Activated CD8-positive, alpha-beta memory T cell treated with anti-CD3 and anti-CD28 coated beads, Interleukin-2, amount 50 U/mL, for 48 hours (primary cell): ENCODE measurements around the gene SOWAHC.
"Not testable (repeated sequence)": the region's sequence is repeated elsewhere in the genome, so short reads cannot be mapped to it uniquely, and the experiment has no call there.

ENCODE experiments used
- DNase-seq: peaks from one replicate; pipeline ENCODE4 v3.0.0-alpha.2; 2020

The SOWAHC gene

DNA sequence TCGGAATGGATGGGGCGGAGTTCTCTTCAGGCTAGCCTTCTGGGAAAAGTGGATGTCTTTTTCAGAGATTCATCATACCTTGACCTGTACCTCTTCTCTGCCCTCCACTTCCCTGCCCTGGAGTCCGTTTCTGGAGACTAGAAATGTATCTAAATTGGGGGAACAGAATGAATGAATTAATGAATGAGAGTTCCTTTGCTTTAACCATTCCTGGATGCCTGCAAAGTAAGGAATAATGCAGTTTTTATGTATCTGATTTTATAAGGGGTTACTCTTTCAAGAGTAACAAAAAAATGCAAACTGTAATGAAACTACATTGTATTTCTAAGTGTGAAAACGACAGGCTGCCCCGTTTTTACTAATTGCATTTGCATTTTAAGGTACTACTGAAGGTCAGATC is 2.0 kb downstream of the SOWAHC start:
- no peak for DNase-seq

DNA sequence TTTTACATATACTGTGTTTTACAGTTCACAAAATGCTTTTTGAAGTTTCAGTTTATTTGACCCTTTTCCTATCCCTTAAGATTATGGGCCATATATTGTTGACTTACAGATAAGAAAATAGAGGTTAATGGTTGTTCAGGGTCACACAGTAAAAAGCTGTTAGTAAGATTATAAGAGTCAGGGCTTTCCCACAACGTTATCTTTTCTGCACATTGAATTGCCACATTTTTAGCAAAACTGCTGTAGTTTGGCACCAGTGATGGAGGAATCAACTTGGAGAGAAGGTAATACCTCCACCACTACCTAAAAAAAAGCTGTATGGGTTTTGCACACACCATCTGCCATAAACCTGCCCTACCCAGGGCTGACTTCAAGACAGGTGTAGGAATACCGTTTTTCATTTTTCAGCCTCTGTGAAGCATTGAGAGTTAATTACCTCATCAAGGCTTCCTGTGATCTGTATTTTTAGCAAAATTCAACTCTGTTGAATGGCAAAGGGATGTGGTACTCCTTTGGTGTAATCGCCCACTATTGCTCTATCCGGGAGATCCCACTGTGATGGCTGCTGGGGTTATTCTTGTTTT is 5.0 kb downstream of the SOWAHC start:
- DNase-seq: no peak

DNA sequence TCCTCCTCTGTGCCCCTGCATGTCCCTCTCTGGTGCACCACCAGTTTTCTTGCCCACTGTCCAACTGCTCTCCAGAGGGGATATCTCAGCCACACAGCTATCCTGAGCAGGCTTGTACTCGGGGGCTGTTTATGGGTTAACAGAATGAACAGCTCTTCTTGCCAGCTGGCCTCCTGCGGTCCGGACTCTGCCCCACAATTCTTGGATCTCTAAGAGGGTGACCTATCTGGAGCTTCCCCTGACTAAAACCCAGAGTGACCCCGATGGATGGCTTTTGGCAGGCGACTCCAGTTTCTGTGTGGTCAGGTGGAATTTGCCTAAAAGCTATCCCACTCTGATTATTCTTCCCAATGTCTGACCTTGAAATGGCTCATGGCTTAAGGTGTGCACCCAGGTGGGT is 9.1 kb downstream of the SOWAHC start:
- no peak for DNase-seq

DNA sequence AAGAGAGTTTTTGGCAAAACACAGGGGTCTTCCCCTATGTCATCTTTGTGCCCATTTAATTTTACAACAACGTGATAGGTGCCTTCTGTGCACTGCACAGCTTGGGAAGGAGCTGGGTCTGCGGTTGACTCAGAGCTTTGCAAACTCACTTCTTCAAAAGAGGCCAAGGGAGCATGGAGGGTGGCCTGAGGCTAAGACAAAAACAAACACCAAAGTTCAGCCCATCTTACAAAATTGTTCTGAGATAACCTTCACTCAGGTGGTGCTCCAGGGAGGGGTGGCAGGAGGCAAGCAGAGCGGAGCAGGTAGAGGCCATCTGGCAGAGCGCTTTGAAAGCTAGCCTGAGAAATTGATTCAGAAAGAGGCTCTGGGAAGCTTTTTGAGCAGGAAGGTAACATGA is 9.8 kb downstream of the SOWAHC start:
- DNase-seq: no peak

DNA sequence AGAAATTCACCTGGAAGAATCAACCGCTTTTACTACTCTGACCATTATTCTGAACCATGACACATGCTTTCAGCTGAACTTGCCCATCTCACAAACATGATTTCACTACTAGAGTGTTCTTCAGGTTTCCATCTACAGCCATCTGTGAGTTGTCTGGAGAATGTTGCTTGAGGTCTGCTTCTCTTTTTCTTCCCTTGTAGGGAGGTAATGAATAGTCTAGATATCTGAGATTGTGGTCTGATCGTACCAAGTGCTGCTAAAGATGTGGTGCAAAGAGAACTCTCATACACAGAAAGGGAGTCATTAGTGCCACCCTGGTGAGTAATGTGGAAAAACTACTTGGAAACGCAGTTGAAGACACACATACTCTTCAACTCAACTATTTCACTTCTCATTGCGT is 10.2 kb downstream of the SOWAHC start:
- no peak for DNase-seq

DNA sequence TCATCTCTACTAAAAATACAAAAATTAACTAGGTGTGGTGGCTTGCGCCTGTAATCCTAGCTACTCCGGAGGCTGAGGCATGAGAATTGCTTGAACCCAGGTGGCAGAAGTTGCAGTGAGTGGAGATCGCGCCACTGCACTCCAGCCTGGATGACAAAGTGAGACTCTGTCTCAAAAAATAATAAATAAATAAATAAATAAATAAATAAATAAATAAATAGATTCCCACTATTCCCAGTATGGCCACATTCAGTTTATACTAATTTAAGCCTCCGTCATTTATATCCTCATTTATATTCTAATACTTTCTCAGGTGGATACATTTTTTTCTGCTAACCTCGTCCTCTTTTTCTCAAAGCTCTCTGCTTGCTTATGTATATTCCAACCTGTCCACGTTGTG is 14.2 kb downstream of the SOWAHC start:
- DNase-seq: not testable (repeated sequence)

DNA sequence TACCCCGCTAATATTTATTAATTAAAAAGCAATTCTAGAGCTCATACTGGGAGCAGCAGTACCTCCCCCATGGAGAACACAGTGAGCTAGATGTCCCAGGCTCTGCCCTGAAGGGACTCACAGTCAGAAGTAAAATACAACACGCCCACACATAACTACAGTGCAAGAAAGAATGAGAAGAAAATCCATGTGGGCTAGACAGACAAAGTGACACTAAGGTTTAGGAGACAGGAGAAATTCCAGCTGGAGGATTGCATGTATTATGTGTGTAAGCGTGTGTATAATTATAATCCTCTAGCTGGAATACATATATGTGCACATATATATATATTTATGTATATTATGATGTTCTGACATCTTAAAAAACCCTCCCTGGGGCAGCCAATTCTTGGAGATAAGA is 15.7 kb downstream of the SOWAHC start:
- no peak for DNase-seq

DNA sequence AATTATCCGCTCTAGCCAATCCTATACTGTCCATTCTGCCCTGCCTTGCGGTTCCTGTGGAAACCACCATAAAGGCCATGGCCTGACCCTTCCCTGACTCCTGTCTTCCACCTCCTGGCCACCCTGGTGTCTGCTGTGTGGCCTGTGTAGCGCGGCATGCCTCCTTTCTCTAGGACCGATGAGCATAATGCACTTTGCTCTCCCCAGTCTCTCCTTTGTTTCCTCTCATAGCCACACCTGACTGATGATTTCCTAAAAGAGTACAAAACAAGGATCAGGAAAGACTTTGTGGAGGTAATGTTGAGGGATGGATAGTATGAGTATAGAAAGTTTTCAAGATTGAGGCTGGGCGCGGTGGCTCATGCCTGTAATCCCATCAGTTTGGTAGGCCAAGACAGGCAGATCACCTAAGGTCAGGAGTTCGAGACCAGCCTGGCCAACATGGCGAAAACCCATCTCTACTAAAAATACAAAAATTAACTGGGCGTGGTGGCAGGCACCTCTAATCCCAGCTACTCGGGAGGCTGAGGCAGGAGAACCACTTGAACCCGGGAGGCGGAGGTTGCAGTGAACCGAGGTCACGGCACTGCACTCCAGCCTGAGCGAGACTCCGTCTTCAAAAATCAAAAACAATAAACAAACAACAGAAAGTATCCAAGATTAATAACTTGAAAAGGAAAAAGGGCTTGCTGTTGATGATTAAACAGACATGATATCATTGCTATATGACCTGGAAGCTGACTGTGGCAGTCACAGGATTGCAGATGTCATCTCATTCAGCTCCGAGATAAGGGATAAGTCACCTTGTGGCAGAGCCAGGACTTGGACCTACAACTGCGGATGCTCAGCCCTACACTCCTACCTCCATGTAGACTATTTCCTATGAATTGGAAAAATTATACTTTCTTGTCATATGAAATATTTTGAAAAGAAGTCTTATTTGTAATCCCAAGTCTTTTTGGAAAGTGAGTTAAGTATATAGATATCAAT is 16.6 kb downstream of the SOWAHC start:
- DNase-seq: no peak

DNA sequence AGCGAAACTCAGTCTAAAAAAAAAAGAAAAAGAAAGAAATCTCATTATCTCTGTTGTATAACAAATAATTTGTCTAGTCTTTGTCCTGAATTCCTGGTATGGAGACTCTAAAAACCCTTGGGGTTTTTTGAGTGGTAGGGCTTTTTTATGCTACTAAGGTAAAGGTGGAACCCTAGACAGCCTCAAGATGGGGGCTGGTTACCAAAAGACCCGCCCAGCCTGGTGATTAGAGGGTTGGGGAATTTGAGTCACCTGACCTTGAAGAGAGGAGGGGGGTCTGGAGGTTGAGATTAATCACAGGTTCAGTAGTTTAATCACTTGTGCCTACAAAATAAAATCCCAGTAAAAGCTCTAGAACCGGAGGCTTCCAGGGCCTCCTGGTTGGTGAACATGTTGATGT is 17.6 kb downstream of the SOWAHC start:
- no peak for DNase-seq

DNA sequence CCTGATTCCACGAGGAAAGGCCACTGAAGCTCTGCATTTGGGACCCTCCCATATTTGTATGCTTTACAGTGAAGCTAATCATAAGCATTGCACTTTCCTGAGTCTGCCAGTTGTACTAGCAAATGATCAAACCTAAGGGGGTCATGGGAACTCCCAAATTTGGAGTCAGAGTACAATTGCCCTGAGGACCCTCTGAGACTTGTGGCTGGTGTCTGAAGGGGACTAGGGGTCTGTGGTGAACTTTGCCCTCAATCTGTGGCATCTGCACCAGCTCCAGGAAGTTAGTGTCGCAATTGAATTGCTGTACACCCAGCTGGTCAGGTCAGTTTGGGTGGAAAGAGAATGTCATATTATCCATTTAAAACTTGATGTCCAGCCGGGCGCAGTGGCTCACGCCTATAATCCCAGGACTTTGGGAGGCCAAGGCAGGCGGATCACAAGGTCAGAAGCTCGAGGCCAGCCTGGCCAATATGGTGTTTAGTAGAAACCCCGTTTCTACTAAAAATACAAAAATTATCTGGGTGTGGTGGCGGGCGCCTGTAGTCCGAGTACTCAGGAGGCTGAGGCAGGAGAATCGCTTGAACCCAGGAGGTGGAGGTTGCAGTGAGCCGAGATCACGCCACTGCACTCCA is 18.1 kb downstream of the SOWAHC start:
- no peak for DNase-seq

DNA sequence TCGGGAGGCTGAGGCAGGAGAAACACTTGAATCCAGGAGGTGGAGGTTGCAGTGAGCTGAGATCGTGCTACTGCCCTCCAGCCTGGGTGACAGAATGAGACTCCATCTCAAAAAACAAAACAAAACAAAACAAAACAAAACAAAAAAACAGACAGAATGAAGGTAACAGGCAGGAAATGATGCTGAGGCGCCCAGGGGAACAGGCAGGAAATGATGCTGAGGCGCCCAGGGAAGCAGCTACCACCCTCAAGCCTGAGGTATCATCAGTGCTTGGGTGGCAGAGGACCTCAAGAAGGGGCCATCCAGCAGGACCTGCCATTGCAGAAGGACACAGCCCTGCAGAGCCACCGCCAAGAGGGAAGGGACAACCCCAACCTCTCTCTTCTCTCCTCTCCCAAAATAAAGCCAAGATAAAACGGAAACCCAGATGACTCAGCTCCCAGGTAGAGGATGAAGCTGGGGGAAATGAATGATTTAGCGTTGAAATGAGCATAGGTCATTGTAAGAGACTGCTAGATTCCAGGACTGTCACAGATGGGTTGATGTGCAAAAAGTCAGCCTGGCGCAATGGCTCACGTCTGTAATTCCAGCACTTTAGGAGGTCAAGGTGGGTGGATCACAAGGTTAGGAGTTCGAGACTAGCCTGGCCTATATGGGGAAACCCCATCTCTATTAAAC is 19.3 kb downstream of the SOWAHC start:
- no peak for DNase-seq

DNA sequence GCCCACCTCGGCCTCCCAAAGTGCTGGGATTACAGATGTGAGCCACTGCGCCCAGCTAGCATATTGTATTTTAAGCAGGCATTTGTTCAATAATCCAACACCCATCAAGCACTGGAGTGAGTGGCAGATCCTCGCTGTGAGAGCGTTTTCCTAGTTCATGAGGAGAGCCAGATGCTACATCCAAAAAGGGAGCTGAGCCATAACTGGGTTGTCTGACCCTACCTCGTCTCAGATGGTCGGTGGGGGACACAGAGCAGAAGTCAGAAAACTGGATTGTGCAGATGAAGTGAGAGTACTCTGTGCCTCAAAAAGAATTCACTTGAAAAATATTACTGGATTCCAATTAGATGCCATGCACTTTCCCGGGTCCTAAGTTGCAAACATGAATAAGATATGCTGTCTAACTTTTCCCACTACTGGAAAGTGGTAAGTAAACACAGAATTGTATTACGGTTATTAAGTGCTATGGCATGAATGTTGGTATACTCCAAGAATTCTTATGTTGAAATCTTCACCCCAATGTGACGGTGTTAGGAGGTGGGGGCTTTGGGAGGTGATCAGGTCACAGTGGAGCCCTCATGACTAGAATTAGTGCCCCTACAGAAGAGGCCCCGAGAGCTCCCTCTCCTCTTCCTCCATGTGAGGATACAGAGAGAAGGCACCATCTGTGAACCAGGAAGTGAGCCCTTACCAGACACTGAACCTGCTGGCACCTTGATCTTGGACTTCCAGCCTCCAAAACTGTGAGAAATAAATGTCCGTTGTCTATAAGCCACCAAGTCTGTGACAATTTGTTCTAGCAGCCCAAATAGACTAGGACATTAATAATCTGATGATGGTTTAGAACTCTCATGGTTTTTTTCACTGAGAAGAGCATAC is 21.5 kb downstream of the SOWAHC start:
- DNase-seq: no peak

DNA sequence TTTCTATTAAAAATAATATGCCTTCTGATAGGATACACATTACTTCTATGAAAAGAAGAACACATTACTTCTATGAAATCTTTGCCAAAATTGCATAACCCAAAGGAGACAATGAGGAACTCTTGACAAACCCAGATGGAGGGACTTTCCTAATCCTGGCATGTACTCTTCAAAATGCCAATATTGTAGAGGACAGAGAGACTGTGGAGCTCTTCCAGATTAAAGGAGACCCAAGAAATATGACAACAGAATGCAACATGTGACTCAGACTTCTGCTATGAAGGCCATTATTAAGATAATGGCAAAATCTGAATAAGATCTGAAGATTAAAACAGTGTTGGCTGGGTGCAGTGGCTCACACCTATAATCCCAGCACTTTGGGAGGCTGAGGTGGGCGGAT is 22.2 kb downstream of the SOWAHC start:
- no peak for DNase-seq

DNA sequence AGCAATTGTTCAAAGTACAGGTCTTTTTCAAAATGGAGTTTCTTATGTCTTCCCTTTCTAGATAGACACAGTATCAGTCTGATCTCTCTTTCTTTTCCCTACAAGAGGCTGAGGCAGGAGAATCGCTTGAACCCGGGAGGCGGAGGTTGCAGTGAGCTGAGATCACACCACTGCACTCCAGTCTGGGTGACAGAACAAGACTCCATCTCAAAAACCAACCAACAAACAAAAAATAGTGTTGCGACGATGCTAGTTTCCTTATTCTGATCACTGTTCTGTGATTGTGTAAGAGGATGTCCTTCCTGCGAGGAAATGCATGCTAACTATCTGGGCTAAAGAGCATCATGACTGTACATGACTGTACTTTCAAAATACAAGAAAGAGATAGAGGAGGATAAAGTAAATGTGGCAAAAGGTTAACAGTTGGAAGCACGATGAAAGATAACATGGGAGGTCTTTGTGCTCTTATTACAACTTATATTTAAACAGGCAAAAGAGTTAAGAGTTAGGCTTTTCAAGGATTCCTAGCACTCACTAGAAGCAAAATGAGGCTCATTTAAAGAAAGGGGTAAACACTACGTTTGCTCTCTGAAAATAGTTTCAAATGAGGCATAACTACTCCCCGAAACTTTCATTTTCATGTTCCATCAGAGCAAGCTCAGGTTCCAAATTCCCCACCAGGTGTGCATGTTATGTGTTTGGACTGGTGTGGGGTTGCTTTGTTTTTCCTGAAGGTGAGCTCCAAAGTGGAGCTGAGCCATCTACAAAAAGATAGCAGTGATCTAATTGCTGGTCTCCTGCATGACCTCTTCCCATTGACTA is 23.8 kb downstream of the SOWAHC start:
- no peak for DNase-seq

DNA sequence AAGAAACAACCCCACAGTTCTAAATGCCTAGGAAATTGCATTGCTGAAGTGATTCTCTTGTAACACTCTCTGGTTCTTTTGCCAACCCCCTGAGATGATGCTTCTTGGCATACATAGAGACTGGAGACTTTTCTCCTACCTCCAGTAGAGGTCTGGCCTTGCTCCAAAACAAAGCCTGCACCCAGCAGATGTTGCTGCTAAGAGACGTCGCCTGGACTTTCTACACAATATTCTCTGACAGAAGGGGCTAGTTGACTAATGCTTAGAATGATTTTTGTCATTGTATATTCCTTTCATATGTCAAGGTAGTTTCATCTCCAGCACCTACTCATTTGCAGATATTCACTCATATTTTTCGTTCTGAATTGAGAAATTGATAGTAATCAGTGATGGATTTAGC is 24.6 kb downstream of the SOWAHC start:
- no peak for DNase-seq

DNA sequence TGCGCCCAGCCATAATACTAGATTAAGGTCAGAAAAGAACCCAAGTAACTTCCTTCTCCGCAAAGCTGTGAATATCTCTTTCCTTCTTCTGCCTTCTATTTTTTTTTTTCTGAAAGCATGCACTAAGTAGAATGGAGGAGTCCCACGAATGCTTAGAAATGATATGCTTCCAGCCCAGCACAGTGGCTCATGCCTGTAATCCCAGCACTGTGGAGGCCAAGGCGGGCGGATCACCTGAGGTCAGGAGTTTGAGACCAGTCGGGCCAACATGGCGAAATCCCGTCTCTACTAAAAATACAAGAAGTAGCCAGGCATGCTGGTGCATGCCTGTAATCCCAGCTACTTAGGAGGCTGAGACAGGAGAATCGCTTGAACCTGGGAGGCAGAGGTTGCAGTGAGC is 25.8 kb downstream of the SOWAHC start:
- not testable (repeated sequence) for DNase-seq

DNA sequence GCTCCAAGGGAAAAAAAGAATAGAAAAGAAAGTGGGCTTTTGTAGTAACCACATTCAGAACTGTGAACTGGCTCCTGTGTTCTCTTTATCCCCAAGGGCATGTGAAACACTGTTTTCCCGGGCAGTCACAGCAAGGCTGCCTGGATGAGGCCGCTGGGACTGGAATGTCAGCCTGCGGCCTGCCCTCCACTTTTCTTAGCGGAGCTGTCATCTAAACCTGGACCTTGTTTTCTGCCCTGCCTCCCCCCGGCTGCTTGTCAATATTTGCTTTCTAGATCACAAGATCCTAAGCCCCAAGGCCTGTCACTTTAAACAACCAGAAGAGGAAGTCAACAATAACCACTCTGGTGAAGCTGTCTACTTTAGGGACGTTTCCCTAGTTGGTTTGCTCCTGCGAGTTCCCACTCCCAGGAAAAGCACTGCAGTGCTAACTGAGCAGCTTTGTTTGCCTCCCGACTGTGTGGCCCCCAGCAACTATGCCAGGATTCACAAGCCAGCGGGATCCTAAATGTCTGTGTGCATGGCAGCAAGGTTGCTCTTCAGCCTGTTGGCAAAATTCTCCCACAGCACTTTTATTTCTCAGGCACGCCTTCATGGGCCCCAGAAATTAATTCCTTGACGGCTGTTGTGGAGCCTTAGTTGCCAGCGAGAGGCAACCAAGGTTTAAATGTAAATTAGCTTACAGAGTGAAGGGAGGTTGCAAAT is 30.6 kb downstream of the SOWAHC start:
- DNase-seq: no peak

DNA sequence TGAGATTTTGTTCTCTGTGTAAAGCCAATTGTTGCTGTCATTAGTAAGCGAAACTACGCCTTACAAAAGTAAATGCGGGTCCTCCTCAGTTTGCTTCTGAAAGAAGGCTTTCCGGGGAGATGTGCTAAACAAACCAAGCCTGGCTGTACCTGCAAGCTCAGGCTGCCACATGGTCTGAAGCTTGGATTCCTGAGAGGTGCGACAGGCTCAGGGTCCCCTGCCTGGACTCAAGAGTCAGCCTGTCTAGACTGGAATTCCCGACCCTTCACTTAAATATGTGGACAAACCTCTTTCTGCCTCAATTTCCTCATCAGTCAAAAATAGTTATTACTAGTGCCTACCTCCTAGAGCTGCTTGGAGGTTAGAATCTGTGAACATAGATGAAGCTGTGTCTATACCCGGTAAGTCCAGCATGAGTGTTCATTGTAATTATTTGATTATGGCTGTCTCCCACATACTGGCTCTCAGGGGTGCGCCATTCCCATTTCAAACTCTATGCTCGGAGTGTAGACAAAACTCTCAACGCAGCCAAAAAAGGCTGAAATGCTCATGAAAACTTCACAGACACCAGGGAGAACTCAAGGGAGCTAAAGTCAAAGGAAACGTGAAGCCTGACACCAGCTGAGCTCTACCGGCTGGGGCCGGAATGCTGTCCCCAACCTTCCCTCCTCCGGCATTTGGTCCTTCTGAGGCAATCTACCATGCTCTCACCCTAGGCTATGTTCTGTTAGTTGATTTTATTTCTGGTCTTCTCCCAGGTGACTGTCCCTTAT is 31.4 kb downstream of the SOWAHC start:
- DNase-seq: no peak

DNA sequence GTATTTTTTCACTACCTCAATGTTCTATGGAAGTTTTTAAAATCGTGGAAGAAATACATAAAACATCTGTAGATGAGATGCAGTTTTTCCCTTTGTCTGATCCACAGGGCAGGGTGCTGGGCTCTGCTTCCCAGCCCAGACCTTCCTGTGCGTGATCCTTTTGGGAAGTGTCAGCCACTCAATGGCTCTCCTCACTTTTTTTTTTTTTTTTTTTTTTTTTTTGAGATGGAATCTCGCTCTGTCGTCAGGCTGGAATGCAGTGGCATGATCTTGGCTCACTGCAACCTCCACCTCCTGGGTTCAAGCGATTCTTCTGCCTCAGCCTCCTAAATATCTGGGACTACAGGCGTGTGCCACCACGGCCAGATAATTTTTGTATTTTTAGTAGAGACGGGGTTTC is 32.8 kb downstream of the SOWAHC start:
- DNase-seq: no peak

DNA sequence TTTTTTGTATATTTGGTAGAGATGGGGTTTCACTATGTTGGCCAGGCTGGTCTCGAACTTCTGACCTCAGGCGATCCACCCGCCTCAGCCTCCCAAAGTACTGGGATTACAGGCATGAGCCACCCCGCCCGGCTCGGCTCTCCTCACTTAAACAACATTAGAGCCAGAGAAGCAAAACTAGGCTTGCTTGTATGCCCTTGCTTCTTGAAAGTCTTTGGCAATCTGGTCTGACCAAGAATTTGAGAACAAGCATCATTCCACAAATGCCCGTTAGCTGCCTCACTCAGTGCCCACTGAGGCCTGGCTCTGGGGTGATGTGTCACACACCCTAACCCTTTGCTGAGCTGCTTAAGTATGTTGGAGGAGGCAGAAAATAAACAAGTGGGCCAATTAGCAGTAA is 33.5 kb downstream of the SOWAHC start:
- DNase-seq: no peak
